IPS-18c (cell line): ENCODE results near the gene AIPL1.

Experiments used
- H3K4me3 ChIP-seq: 2 replicates; pipeline ENCODE4 v1.7.0; 2013; ENCODE audit warnings: low read depth, mild to moderate bottlenecking, low read length, moderate library complexity; ENCODE audit not compliant: insufficient read depth
- H3K9me3 ChIP-seq: one replicate; pipeline ENCODE4 v1.6.1; 2013; ENCODE audit warnings: mild to moderate bottlenecking, low read length, moderate library complexity; ENCODE audit not compliant: control insufficient read depth, insufficient read depth

The AIPL1 gene

GRCh38 chr17:6435968-6436367 lies 1.0 kb upstream of the AIPL1 start:
- H3K9me3 ChIP-seq = no peaks in the 10 kb centered on the region
- no peak overlapping the region for H3K4me3 ChIP-seq

DNA sequence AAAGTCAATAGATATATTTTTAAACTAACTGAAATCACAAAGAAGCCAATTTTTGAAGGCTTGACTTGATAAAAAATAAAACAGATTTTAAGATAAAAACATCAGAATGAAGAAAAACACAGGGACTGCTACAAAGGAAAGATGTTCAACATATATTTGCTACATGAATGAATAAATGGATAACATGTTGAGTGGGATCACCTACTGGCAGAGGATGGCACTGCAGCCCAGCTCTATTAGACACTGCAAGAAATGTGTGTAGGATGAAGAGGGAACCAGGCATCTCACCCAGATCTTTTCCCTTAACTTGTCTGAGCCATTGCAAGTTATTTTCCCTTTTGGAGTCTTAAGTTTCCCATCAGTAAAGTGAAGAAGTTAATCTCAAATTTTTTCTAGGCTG lies 4.2 kb downstream of the AIPL1 start:
- Histone ChIP-seq H3K9me3 (no peaks in the 10 kb centered on the region), H3K4me3 (no peak overlapping the region)

- H3K4me3 ChIP-seq = no peak overlapping the region
- no peaks in the 10 kb centered on the region for H3K9me3 ChIP-seq
These were observed 5.7 kb downstream of the AIPL1 start for GRCh38 chr17:6429266-6429665.

GRCh38 chr17:6428207-6428965 lies 6.5 kb downstream of the AIPL1 start:
- Histone ChIP-seq H3K4me3 (no peak overlapping the region), H3K9me3 (no peaks in the 10 kb centered on the region)

DNA sequence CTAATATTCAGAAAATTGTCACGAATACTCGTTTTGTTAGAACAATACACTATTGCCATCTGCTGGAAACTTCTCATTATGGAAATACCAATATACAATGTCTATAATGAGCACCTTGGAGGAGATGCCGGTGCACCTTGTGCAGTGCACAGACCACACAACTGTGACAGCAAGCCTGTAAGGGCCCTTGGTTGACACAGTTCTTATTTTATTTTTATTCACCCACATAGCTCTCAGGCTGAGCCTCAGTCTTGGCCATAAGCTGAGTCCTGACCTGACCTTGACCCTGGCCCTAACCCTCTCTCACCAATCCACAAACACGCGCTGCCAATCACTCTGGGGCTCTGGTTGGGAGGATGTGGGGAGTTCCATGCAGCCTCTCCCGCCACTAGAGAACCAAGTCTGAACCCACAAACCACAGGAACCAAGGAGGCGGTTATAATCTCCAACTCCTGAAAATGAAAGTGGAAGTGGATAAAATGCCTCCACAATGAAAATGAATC lies 7.6 kb downstream of the AIPL1 start:
- Histone ChIP-seq H3K4me3 (no peak overlapping the region), H3K9me3 (no peaks in the 10 kb centered on the region)

DNA sequence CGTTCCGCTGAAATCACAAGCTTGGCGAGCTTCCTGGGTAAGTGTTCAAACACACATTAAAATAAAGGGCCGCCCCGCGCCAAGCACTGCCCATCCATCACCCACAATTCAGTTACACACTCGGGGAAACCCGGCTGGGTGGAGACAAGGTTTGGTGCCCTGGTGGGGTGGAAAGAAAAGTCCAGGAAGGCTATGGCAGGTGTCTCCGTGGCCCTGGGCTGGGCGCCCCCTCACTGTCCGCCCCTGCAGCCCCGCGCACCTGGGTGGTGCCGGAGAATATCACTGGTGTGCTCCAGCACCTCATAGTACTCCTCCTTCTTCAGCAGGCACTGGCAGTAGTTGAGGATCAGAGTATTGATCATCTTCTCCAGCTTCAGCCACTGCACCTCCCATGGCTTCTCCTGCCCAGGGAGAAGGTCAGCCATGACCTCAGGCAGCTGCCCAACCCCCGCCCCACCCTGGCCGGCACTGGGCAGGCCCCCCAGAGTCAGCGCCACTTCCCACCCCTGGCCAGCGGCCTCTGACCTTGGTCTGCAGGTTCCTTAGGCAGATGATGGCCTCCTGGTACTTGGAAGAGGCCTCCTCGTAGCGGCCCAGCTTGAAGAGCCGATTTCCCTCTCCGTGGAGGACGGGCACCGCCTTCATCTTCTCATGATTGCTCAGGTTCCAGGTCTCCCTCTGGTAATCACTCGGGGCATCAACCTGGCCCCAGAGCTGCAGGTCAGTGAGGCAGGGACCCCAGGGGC lies 8.4 kb downstream of the AIPL1 start:
- no peak overlapping the region for H3K4me3 ChIP-seq
- H3K9me3 ChIP-seq = no peaks in the 10 kb centered on the region

DNA sequence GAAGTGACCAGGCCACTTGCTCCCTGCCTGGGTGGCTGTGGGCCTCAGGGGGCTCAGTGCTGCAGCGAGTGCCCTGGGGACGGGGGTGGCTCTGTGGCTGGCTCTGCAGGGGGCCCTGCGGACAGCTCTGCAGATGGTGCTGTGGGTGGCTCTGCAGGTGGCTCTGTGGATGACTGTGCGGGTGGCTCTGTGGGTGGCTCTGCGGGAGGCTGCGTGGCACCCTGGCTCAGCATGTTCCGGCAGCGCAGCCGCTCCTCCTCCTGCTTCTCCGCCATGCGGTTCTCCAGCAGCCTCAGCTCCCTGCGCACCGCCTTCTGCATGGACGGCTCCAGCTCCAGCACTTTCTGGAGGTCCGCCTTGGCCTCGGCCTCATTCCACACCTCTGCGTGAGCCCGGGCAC lies 9.5 kb downstream of the AIPL1 start:
- Histone ChIP-seq H3K4me3 (no peak overlapping the region), H3K9me3 (no peaks in the 10 kb centered on the region)

DNA sequence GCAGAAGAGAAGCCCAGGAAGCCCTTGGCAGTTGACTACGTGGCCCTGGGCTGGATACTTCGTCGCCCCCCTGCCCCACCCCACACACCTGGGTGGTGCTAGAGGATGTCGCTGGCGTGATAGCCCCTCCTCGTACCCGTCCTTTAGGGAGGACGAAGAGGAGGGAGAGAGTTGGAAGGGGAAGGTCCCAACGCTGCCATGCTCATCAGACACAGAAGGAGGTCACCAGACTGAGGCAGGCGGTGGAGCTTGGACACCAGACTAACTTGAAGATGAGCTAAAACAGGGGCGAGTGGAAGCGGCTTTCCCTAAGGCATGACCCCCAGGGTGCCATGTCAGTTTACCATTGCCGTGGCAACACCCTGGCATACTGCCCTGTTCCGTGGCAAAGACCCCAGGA lies 11.0 kb downstream of the AIPL1 start:
- Histone ChIP-seq H3K9me3 (no peaks in the 10 kb centered on the region), H3K4me3 (no peak overlapping the region)

DNA sequence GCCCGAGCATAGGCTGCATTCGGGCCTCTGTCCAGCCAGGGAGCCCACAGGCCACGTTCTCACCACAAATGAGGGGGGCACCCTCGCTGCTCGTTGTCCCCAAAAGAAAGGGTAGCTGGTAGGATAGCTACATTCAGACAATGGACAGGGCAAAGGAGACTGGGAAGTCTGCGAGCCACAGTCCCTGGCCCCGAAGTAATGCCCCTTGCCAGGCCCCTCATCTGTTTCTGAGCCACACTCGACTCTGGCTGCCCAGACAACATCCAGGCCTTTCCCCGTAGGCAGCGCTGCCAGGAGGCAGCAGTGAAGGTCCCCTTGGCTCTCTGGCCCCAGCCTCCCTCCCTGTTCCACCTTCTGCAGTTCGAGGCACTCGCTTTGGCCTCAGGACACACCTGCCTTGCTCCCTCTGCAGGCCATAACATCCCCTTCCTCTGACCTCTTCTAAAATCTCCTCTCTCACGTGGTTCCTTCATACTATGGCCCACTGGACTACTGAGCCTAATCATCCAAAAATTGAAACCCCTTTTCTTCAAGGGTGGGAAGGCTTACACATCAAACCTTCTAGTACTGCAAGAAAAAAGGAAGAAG lies 12.2 kb downstream of the AIPL1 start:
- Histone ChIP-seq H3K9me3 (no peaks in the 10 kb centered on the region), H3K4me3 (no peak overlapping the region)

- Histone ChIP-seq H3K4me3 (no peak overlapping the region), H3K9me3 (no peaks in the 10 kb centered on the region)
These were observed 13.0 kb downstream of the AIPL1 start for GRCh38 chr17:6421700-6422604.

DNA sequence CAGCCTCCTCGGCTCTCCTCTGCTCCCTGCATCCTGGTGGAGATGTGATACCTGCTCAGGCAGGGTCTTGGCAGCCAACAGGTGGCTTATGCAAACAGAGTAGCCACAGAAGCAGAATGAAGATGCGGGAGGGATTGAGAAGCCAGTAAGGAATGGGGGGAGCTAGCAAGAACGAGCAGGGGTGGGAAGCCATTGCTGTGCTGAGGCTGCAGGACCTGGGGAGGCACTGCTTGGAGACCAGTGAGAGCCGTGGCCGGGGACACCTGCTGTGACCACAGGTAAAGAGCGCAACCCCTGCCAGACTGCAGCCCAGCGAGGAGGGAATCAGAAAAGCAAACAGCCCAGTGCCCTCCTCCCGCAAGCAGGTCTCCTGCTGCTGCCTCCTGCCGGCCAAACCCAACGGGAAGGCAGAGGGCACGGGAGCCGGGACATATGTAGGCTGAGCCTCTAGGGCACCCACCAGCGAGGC lies 14.7 kb downstream of the AIPL1 start:
- H3K4me3 ChIP-seq = no peak overlapping the region
- H3K9me3 ChIP-seq = no peaks in the 10 kb centered on the region

- H3K9me3 ChIP-seq = no peaks in the 10 kb centered on the region
- H3K4me3 ChIP-seq = no peak overlapping the region
These were observed 19.3 kb downstream of the AIPL1 start for GRCh38 chr17:6415616-6416015.

GRCh38 chr17:6413065-6413464 lies 21.9 kb downstream of the AIPL1 start:
- Histone ChIP-seq H3K4me3 (no peak overlapping the region), H3K9me3 (no peaks in the 10 kb centered on the region)

DNA sequence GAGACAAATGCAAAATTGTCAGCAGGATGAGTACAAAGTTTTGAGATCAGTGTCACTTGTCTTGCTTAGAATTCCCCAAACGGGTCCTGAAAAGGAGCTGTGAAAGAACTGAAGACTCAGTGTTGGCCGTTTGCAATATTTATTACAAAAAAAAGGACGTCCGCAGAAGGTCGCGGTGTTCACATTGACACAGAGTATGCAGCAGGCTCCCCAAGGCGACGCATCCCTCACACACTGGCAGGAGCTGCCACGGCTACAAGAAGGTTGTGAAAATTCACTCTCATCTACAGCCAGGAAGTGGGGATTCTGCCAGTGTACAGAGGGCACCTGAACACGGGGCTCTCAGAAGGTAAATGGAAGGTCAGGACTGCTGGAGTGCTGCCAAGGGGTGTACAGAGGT lies 26.2 kb downstream of the AIPL1 start:
- no peak overlapping the region for H3K4me3 ChIP-seq
- H3K9me3 ChIP-seq = no peaks in the 10 kb centered on the region

DNA sequence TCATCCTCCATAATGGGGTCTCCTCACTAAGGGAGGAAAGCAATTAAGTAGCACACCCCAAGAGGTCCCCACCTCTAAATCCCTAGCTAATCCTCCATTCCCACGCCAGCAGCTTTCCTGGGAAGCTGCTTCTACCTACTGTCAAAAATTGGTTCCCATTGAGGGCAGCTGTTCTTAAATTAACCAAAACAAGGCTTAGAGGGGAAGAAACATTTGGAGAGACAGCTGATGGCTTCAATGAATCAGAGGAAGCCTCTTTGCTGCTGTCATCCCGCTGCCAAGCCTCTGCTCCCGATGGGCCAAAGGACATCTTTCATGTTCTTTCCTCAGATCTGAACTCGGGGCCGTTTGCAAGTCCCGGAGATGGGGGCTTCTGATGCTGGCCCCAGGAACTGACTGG lies 26.6 kb downstream of the AIPL1 start:
- Histone ChIP-seq H3K9me3 (no peaks in the 10 kb centered on the region), H3K4me3 (no peak overlapping the region)

DNA sequence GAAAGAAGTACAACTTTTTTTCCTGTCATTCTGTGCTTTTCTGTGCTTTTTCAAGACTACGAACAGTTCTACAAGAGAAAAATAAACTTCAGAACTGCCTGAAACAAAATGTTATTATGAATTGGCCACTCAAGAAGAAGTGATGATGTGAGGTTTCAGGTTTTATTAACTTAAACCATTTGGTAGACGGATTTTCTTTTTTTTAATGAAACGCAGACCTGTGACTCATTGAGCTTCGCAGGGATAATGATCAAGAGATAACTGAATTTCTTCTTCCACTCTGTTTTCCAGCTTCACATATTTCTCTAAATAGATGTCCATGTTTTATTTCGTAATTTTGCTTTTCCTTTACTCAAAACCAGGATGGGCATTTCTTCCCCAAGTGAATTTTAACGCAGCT lies 32.7 kb downstream of the AIPL1 start:
- Histone ChIP-seq H3K4me3 (no peak overlapping the region), H3K9me3 (peaks cover 2% of the 10 kb centered on the region)

DNA sequence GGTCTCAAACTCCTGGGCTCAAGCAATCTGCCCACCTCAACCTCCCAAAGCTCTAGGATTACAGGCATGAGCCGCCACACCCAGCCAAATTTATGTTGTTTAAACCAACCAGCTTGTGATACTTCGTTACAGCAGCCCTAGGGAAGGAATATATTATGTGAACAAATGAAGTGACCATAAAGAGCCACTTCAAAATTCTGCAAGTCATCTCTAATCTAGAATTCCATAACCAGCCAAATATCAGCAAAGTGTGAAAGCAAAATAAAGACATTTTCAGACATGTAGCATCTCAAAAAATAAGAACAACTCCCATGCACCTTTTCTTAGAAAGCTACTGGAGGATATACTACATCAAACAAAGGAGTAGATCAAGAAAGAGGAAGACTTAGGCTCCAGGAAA lies 36.0 kb downstream of the AIPL1 start:
- H3K4me3 ChIP-seq = no peak overlapping the region
- H3K9me3 ChIP-seq = peaks cover 2% of the 10 kb centered on the region
